ENCODE measurements around the gene HES2. TPM values are rescaled to one million over a fixed set of nuclear protein-coding genes. Genes with fewer than 3 reads are reported as not detected.

The HES2 gene
- total and polyA plus RNA-seq, 2 of the 4 experiments (the other 2 are of a cell fraction) = not detected

GRCh38 chr1:6443339-6444115, 23.8 kb upstream of the HES2 start:
- whole genome bisulfite sequencing, 2 experiments (ENCODE audit: extremely low coverage in 2 of 2, insufficient read length in 1 of 2) = no CpG with 5 or more reads among the region's 21 CpGs
- Histone ChIP-seq H4K8ac (ENCODE audit: low read depth in 2 of 2, low read length in 2 of 2) (no peak overlapping the region), H3K56ac (ENCODE audit: extremely low read depth, insufficient read depth, low read length) (no peak overlapping the region), H4K20me1 (ENCODE audit: insufficient read depth, low read length) (no peaks in the 10 kb centered on the region), H3K79me1 (ENCODE audit: low read depth in 1 of 2, low read length in 2 of 2) (no peaks in the 10 kb centered on the region), H2BK5ac (ENCODE audit: low read depth, low read length, poor library complexity, severe bottlenecking) (no peak overlapping the region), H3K14ac (replicated peaks; ENCODE audit: low read depth, low read length) (no peak overlapping the region), H3K9me1 (ENCODE audit: insufficient read depth, low read length) (no peaks in the 10 kb centered on the region; the same call in 1 of the 2 replicates), H2AK9ac (replicated peaks; ENCODE audit: low read depth, low read length, poor library complexity) (no peak overlapping the region), H3K4me1 (ENCODE audit: control insufficient read depth, insufficient read depth, low read length) (peaks cover 1% of the 10 kb centered on the region; the same call in 1 of the 2 replicates), H2AK5ac (ENCODE audit: low read depth, low read length) (no peak overlapping the region), H3K9ac (ENCODE audit: low read depth, low read length) (no peak overlapping the region), H4K91ac (ENCODE audit: insufficient read depth, low read depth, low read length) (no peak overlapping the region), H3K9me3 (ENCODE audit: control insufficient read depth, insufficient read depth, low read length) (no peaks in the 10 kb centered on the region), H2BK120ac (ENCODE audit: low read depth, low read length) (no peak overlapping the region), H3K4me2 (ENCODE audit: low read depth, low read length) (no peak overlapping the region), H3K27ac (ENCODE audit: insufficient read depth, low read length) (no peak overlapping the region), H3K4me3 (ENCODE audit: insufficient read depth, low read depth, low read length) (no peak overlapping the region), H3K4ac (ENCODE audit: low read depth, low read length) (no peak overlapping the region), H2BK15ac (ENCODE audit: low read depth, low read length) (no peak overlapping the region), H3K27me3 (ENCODE audit: control insufficient read depth, insufficient read depth, low read length) (peaks cover 56% of the 10 kb centered on the region), H3K36me3 (ENCODE audit: control insufficient read depth, insufficient read depth, low read length) (no peaks in the 10 kb centered on the region), H3K18ac (ENCODE audit: low read depth, low read length) (no peak overlapping the region), H3K23ac (ENCODE audit: low read depth, low read length) (no peak overlapping the region), H2AFZ (replicated peaks; ENCODE audit: low read length, poor library complexity) (no peak overlapping the region), H2BK20ac (ENCODE audit: low read depth, low read length) (no peak overlapping the region), H4K5ac (ENCODE audit: low read depth, low read length) (no peak overlapping the region)
- dilution Hi-C loops (cut with HindIII; ENCODE audit: low sequenced_read_pairs, unreplicated experiment) (no loop called here), intact Hi-C loops (cut with micrococcal nuclease) (no loop called here), in situ Hi-C loops (cut with MboI; ENCODE audit: low sequenced_read_pairs) (no loop called here)
- CTCF ChIA-PET = interaction anchor here (0.6 kb wide), 1 partner anchor 36 kb away, joined by 5 read pairs; no protein-coding TSS in a partner anchor
- no peak for ATAC-seq (ENCODE audit: low read depth)
- BruUV-seq (replicated peaks) = no TSS peak
- POLR2A ChIA-PET (ENCODE audit: unreplicated experiment) = no interaction called here
- TF ChIP-seq ELK1 (IDR thresholded peaks at IDR 0.05; ENCODE audit: borderline replicate concordance, low read depth, low read length) (no peak), MAFK (IDR thresholded peaks at IDR 0.05; ENCODE audit: low read depth, low read length) (no peak), RAD21 (IDR thresholded peaks at IDR 0.05; ENCODE audit: low read length) (no peak), SMC3 (IDR thresholded peaks at IDR 0.05; ENCODE audit: low read depth, low read length) (no peak), POLR2A (IDR thresholded peaks at IDR 0.05; ENCODE audit: low read depth, low read length) (no peak), MAZ (IDR thresholded peaks at IDR 0.05; ENCODE audit: borderline replicate concordance, low read depth, low read length) (no peak), RCOR1 (IDR thresholded peaks at IDR 0.05; ENCODE audit: insufficient replicate concordance, low read length) (no peak), USF2 (IDR thresholded peaks at IDR 0.05; ENCODE audit: low read depth, low read length) (no peak), CHD1 (IDR thresholded peaks at IDR 0.05; ENCODE audit: low read depth, low read length) (no peak), CTCF (conservative IDR thresholded peaks at IDR 0.05; ENCODE audit: low read depth, low read length) (no peak), MXI1 (IDR thresholded peaks at IDR 0.05; ENCODE audit: borderline replicate concordance, low read depth, low read length) (no peak), NFE2L2 (IDR thresholded peaks at IDR 0.05; ENCODE audit: low read depth, low read length) (no peak), CEBPB (IDR thresholded peaks at IDR 0.05; ENCODE audit: low read depth, low read length) (no peak)
- no peak for DNase-seq
